A172 (cell line): ENCODE results near the gene MORF4L1. TPM values are rescaled to one million over a fixed set of nuclear protein-coding genes. Genes with fewer than 3 reads are reported as not detected.
"Not testable (repeated sequence)": the region's sequence is repeated elsewhere in the genome, so short reads cannot be mapped to it uniquely, and the experiment has no call there.

Experiments
- DNase-seq: peaks from one replicate; pipeline ENCODE4 v3.0.0-alpha.2; 2015; ENCODE audit warnings: low spot score
- total RNA-seq: library from RNA; depleted of rRNA; stranded (reverse); fragments of >200 nt; shearing (Covaris generic); gene quantifications from 2 replicates; pipeline ENCODE4 v1.2.3, GENCODE V29; 2014

Gene MORF4L1
- total RNA-seq, 1 experiment from 2014 or later, result 261 TPM

GRCh38 chr15:78925956-78926743 is 53.5 kb downstream of the MORF4L1 start:
- no peak for DNase-seq

GRCh38 chr15:78927077-78927790 is 54.5 kb downstream of the MORF4L1 start:
- no peak for DNase-seq

GRCh38 chr15:78928176-78928575 is 55.5 kb downstream of the MORF4L1 start:
- DNase-seq, result not testable (repeated sequence)

GRCh38 chr15:78928616-78929093 is 56.0 kb downstream of the MORF4L1 start:
- DNase-seq, result no peak

GRCh38 chr15:78929536-78930264 is 57.0 kb downstream of the MORF4L1 start:
- no peak for DNase-seq

- DNase-seq, result peak; percentile 94
Observed at GRCh38 chr15:78930577-78931388, 58.1 kb downstream of the MORF4L1 start.

GRCh38 chr15:78931439-78932257 is 59.0 kb downstream of the MORF4L1 start:
- DNase-seq, result no peak

GRCh38 chr15:78932258-78932808 is 59.6 kb downstream of the MORF4L1 start:
- no peak for DNase-seq

GRCh38 chr15:78933187-78933822 is 60.6 kb downstream of the MORF4L1 start:
- DNase-seq, result no peak

GRCh38 chr15:78933823-78934654 is 61.3 kb downstream of the MORF4L1 start:
- DNase-seq, result no peak

- DNase-seq, result no peak
Observed at GRCh38 chr15:78934655-78935023, 61.9 kb downstream of the MORF4L1 start.

GRCh38 chr15:78937132-78937739 is 64.5 kb downstream of the MORF4L1 start:
- no peak for DNase-seq

GRCh38 chr15:78938658-78939488 is 66.2 kb downstream of the MORF4L1 start:
- DNase-seq, result no peak

GRCh38 chr15:78942741-78943140 is 70.1 kb downstream of the MORF4L1 start:
- DNase-seq, result no peak

- DNase-seq, result no peak
Observed at GRCh38 chr15:78943692-78944091, 71.0 kb downstream of the MORF4L1 start.

GRCh38 chr15:78944202-78944625 is 71.5 kb downstream of the MORF4L1 start:
- DNase-seq, result no peak

GRCh38 chr15:78944669-78945407 is 72.1 kb downstream of the MORF4L1 start, which contains the start of gene CTSH:
Gene CTSH, minus strand, starts transcription at chr15:78945046. Its CDS starts 65 bp downstream, at chr15:78944981.
- peak; percentile 16 for DNase-seq
